Peyer's patch (tissue), 4 donors: Measurements from ENCODE around the gene GPR52.

Source experiments
- POLR2A ChIP-seq, 2 donors: fragments of 450-650 bp; IDR thresholded peaks; one replicate each; pipeline ENCODE4 v1.5.1; 2017; ENCODE audit warnings: antibody characterized with exemption in 2 of 2, mild to moderate bottlenecking in 2 of 2, moderate library complexity in 2 of 2
- TF ChIP-seq, protein P1 (sequence below), 6 experiments: fragments of 450-650 bp in 4 of 6; fragments of 200-600 bp in 2 of 6; sonication (generic) in 1 of 6; IDR thresholded peaks; one replicate each; pipeline ENCODE4 v1.5.1; 2017 to 2019; ENCODE audit warnings: antibody characterized with exemption in 6 of 6, mild to moderate bottlenecking in 3 of 6, moderate library complexity in 1 of 6

DNA sequence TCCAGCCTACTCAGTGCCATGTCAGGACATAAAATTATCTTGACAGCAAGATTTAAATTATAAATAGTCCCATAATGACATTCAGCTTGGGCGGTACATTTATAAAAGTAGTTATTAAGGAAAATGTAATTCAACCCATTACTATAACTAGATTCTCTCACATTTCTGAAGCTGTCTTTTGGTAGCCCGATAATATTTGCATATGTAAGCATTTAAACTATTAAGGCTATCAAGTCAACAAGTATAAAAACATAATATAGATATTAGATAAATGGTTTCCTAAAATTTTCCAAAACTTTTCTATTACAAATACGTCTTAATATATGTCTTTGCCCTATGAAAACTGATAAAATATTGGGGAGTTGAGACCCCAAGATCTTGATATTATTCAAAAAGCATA lies 21.6 kb upstream of the GPR52 start:
- TF ChIP-seq, protein P1, sequence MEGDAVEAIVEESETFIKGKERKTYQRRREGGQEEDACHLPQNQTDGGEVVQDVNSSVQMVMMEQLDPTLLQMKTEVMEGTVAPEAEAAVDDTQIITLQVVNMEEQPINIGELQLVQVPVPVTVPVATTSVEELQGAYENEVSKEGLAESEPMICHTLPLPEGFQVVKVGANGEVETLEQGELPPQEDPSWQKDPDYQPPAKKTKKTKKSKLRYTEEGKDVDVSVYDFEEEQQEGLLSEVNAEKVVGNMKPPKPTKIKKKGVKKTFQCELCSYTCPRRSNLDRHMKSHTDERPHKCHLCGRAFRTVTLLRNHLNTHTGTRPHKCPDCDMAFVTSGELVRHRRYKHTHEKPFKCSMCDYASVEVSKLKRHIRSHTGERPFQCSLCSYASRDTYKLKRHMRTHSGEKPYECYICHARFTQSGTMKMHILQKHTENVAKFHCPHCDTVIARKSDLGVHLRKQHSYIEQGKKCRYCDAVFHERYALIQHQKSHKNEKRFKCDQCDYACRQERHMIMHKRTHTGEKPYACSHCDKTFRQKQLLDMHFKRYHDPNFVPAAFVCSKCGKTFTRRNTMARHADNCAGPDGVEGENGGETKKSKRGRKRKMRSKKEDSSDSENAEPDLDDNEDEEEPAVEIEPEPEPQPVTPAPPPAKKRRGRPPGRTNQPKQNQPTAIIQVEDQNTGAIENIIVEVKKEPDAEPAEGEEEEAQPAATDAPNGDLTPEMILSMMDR (IDR thresholded peaks at IDR 0.05), result no peak
- TF ChIP-seq POLR2A (IDR thresholded peaks at IDR 0.05), result no peak
